ENCODE results near the gene CHRM2.

CHRM2 gene

GRCh38 chr7:136966825-136967224 is 98.4 kb downstream of the CHRM2 start:
- H3K4me3 ChIP-seq (ENCODE audit: low read length) = no peak overlapping the region
- no peak for TF ChIP-seq CTCF (conservative IDR thresholded peaks at IDR 0.05; ENCODE audit: low read length)
- no peak for DNase-seq (ENCODE audit: low read depth)

- no peak overlapping the region for H3K4me3 ChIP-seq (ENCODE audit: low read length)
- no peak for TF ChIP-seq CTCF (conservative IDR thresholded peaks at IDR 0.05; ENCODE audit: low read length)
- no peak for DNase-seq (ENCODE audit: low read depth)
These were observed 101.3 kb downstream of the CHRM2 start for GRCh38 chr7:136969761-136970160.

DNA sequence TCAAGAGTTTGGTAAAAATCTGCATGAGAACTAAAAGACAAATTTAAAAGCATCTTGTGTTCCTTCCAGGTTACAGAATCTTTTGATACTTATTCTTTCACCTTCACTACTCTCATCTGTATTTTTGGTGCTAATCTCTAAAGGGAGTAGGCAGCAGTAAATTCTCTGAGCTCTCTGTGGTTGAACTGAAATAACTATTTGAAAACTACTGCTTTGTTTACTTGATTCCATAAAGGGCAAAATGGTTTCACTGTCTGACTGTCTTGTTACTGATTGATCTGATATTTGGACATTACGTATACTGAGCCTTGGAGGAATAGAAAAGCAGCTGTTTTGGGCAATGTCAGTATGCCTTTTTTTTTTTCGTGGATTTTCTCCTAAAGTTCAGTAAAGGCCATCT is 103.3 kb downstream of the CHRM2 start:
- TF ChIP-seq CTCF (conservative IDR thresholded peaks at IDR 0.05; ENCODE audit: low read length) = no peak
- DNase-seq (ENCODE audit: low read depth) = no peak
- H3K4me3 ChIP-seq (ENCODE audit: low read length) = no peak overlapping the region

GRCh38 chr7:136976504-136977251 is 108.2 kb downstream of the CHRM2 start:
- no peak for TF ChIP-seq CTCF (conservative IDR thresholded peaks at IDR 0.05; ENCODE audit: low read length)
- DNase-seq (ENCODE audit: low read depth) = peak; percentile 45
- H3K4me3 ChIP-seq (ENCODE audit: low read length) = no peak overlapping the region

GRCh38 chr7:136993377-136993776 is 124.9 kb downstream of the CHRM2 start:
- no peak for TF ChIP-seq CTCF (conservative IDR thresholded peaks at IDR 0.05; ENCODE audit: low read length)
- no peak overlapping the region for H3K4me3 ChIP-seq (ENCODE audit: low read length)
- no peak for DNase-seq (ENCODE audit: low read depth)

- H3K4me3 ChIP-seq (ENCODE audit: low read length) = no peak overlapping the region
- no peak for TF ChIP-seq CTCF (conservative IDR thresholded peaks at IDR 0.05; ENCODE audit: low read length)
- peak; percentile 33 for DNase-seq (ENCODE audit: low read depth)
These were observed 129.3 kb downstream of the CHRM2 start for GRCh38 chr7:136997735-136998134.

- no peak for TF ChIP-seq CTCF (conservative IDR thresholded peaks at IDR 0.05; ENCODE audit: low read length)
- H3K4me3 ChIP-seq (ENCODE audit: low read length) = no peak overlapping the region
- DNase-seq (ENCODE audit: low read depth) = peak; percentile 35
These were observed 130.0 kb downstream of the CHRM2 start for GRCh38 chr7:136998495-136998894.
